Measurements from ENCODE around the gene HSD17B2.

DNA sequence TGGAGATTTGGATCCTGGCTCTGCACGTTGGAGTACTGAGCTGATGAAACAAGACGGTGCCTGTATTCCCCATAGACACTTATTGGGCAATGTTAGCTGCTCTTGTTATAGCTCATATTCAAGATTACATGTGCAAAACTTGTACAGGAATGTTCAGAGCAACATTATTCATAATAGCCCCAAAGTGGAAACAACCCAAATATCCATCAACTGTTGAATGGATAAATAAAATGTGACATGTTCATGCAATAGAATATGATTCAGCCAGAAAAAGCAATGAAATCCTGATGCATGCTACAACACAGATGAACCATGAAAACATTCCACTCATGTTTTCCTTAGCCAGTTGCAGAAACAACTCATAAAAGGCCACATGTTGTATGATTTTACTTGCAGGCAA, 18.1 kb upstream of the HSD17B2 start:
- no peak for TF ChIP-seq SPI1 (IDR thresholded peaks at IDR 0.05; ENCODE audit: borderline replicate concordance, low read depth)
- TF ChIP-seq, protein P1, sequence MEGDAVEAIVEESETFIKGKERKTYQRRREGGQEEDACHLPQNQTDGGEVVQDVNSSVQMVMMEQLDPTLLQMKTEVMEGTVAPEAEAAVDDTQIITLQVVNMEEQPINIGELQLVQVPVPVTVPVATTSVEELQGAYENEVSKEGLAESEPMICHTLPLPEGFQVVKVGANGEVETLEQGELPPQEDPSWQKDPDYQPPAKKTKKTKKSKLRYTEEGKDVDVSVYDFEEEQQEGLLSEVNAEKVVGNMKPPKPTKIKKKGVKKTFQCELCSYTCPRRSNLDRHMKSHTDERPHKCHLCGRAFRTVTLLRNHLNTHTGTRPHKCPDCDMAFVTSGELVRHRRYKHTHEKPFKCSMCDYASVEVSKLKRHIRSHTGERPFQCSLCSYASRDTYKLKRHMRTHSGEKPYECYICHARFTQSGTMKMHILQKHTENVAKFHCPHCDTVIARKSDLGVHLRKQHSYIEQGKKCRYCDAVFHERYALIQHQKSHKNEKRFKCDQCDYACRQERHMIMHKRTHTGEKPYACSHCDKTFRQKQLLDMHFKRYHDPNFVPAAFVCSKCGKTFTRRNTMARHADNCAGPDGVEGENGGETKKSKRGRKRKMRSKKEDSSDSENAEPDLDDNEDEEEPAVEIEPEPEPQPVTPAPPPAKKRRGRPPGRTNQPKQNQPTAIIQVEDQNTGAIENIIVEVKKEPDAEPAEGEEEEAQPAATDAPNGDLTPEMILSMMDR (IDR thresholded peaks at IDR 0.05; ENCODE audit: insufficient read depth, low read length), result no peak
